Naive B cell (primary cell): ENCODE measurements around the gene MCAT. TPM values are rescaled to one million over a fixed set of nuclear protein-coding genes. Genes with fewer than 3 reads are reported as not detected.

Experiments used
- ATAC-seq, 2 donors: fragments of 150-1000 bp; cut with Tn5 transposase; 2 replicates each; pipeline ENCODE4 v1.10.0; 2021; ENCODE audit warnings: low read depth in 2 of 2, mild to moderate bottlenecking in 2 of 2, moderate library complexity in 2 of 2
- DNase-seq: peaks from one replicate; pipeline ENCODE4 v3.0.0; 2022
- H3K27ac Mint-ChIP-seq, 6 donors: one replicate each; pipeline ENCODE4 v1.8.0; 2020 to 2022; ENCODE audit warnings: mild to moderate bottlenecking in 6 of 6, mixed read lengths in 6 of 6, moderate library complexity in 5 of 6, inconsistent platforms in 2 of 6
- H3K27me3 Mint-ChIP-seq, 3 donors: one replicate each; pipeline ENCODE4 v1.8.0; 2021 to 2022; ENCODE audit warnings: mixed read lengths in 3 of 3, mild to moderate bottlenecking in 1 of 3
- H3K36me3 Mint-ChIP-seq, 2 donors: one replicate each; pipeline ENCODE4 v1.8.0; 2020 to 2022; ENCODE audit warnings: mixed read lengths in 2 of 2, inconsistent platforms in 1 of 2, mild to moderate bottlenecking in 1 of 2
- H3K4me1 Mint-ChIP-seq, 3 donors: one replicate each; pipeline ENCODE4 v1.8.0; 2020 to 2022; ENCODE audit warnings: mixed read lengths in 3 of 3, inconsistent platforms in 1 of 3, mild to moderate bottlenecking in 1 of 3, moderate library complexity in 1 of 3
- H3K4me3 Mint-ChIP-seq, 8 donors: one replicate each; pipeline ENCODE4 v1.8.0; 2020 to 2022; ENCODE audit warnings: mild to moderate bottlenecking in 8 of 8, mixed read lengths in 8 of 8, moderate library complexity in 8 of 8, inconsistent platforms in 2 of 8
- H3K9me3 Mint-ChIP-seq, 7 donors: one replicate each; pipeline ENCODE4 v1.8.0; 2020 to 2022; ENCODE audit warnings: mixed read lengths in 7 of 7, mild to moderate bottlenecking in 5 of 7, inconsistent platforms in 2 of 7, moderate library complexity in 1 of 7
- polyA plus RNA-seq, 6 donors: library from polyadenylated mRNA; unstranded; fragments of 300-500 nt; fragmentation: Illumina TruSeq; gene quantifications; one replicate each; pipeline ENCODE4 v1.2.3, GENCODE V29; 2021; ENCODE audit warnings: low read depth in 6 of 6

MCAT gene
- polyA plus RNA-seq, 6 donors from 2014 or later = 6.1 to 11.4 (median 7.6) TPM

GRCh38 chr22:43180670-43181069 lies 37.5 kb upstream of the MCAT start:
- H3K36me3 Mint-ChIP-seq = no peaks in the 10 kb centered on the region
- no peaks in the 10 kb centered on the region for H3K27me3 Mint-ChIP-seq
- H3K4me1 Mint-ChIP-seq = peaks cover 8 to 15% (median 15%) of the 10 kb centered on the region in 3 donors
- H3K9me3 Mint-ChIP-seq = no peaks in the 10 kb centered on the region
- ATAC-seq (no peak), DNase-seq (no peak)
- H3K4me3 Mint-ChIP-seq = no peak overlapping the region
- no peak overlapping the region for H3K27ac Mint-ChIP-seq

DNA sequence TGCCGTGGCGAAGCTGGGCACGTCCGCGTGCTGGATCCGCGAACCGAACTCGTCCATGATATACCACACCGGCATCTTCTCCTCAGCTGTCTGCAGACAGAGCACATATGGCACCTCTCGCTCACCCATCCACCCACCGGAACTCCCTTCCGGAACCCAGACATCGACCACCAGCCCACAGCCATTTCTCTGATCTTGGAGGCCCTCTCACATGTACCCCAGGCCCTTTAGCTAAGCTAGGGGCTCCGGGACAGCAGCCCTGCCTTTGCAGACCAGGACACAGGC lies 36.7 kb upstream of the MCAT start:
- Mint-ChIP-seq H3K27ac (no peak overlapping the region), H3K9me3 (no peaks in the 10 kb centered on the region), H3K36me3 (no peaks in the 10 kb centered on the region), H3K4me3 (no peak overlapping the region), H3K27me3 (no peaks in the 10 kb centered on the region), H3K4me1 (peaks cover 8 to 11% (median 8%) of the 10 kb centered on the region in 3 donors)
- DNase-seq (no peak), ATAC-seq (no peak)

DNA sequence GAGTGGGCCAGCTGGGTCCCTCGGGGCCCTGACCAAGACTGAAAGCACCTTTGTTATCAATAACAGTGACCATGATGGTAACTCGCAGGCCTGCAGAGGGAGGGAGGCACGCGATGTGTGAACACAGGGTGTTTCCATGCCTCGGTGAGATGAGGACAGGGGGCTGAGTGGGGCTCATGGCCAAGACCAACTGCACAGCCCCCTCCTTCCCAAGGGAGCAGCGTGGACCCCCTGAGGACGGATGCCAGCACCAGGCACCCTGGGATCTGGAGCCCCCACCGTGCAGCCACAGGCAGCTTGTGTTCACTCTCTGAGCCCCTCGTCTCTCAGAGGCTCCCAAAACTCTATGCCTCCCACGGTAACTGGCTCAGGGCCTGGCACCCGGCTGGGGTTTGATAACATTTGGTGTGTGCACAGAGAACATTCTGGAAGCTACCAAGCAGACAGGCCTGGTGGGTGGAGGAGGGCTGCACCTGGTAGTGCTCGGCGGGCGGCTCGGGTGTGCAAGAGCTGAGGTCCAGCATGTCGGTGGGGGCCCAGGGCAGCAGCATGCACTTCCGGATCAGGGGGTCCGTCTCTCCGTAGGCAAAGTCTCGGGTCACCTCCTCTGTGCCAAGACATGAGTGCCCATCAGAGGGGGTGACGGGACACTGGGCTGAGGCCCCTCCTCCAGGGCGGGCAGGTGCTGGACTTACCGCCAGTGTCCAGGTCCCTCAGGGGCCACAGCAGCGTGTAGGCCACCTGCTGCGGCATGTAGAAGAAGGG lies 36.1 kb upstream of the MCAT start:
- ATAC-seq = no peak
- Mint-ChIP-seq H3K9me3 (no peaks in the 10 kb centered on the region), H3K4me1 (peaks cover 4 to 6% (median 6%) of the 10 kb centered on the region in 3 donors), H3K27me3 (no peaks in the 10 kb centered on the region), H3K4me3 (no peak overlapping the region), H3K36me3 (no peaks in the 10 kb centered on the region), H3K27ac (no peak overlapping the region)
- DNase-seq = no peak

DNA sequence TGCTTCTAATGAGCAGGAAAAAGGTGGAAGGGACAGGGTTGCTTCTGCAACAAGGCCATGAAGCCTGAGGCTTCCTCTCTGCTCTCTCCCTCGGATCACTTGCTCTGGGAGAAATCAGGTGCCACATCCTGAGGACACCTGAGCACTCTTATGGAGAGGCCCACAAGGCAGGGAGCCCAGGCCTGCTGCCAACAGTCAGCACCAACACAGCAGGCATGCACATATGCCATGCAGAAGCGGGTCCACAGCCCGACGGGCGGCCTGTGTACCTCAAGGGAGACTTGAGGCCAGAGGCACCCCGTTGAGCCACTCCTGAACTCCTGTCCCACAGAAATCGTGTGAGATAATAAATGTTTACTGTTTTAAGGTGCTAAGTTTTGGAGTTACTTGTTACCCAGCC lies 34.3 kb upstream of the MCAT start:
- DNase-seq = no peak
- peaks cover 0 to 8% of the 10 kb centered on the region in 2 donors for H3K36me3 Mint-ChIP-seq
- no peak for ATAC-seq
- H3K27me3 Mint-ChIP-seq = no peaks in the 10 kb centered on the region
- H3K27ac Mint-ChIP-seq = no peak overlapping the region
- no peaks in the 10 kb centered on the region for H3K9me3 Mint-ChIP-seq
- H3K4me3 Mint-ChIP-seq = no peak overlapping the region
- H3K4me1 Mint-ChIP-seq = peaks cover 0 to 4% (median 4%) of the 10 kb centered on the region in 3 donors

GRCh38 chr22:43176090-43176489 lies 32.9 kb upstream of the MCAT start:
- ATAC-seq (no peak), DNase-seq (no peak)
- Mint-ChIP-seq H3K27ac (no peak overlapping the region), H3K4me1 (no peaks in the 10 kb centered on the region), H3K4me3 (no peak overlapping the region), H3K27me3 (no peaks in the 10 kb centered on the region), H3K9me3 (no peaks in the 10 kb centered on the region), H3K36me3 (peaks cover 0 to 8% of the 10 kb centered on the region in 2 donors)

- peaks cover 0 to 8% of the 10 kb centered on the region in 2 donors for H3K36me3 Mint-ChIP-seq
Measured at GRCh38 chr22:43174941-43175531, 31.8 kb upstream of the MCAT start.

DNA sequence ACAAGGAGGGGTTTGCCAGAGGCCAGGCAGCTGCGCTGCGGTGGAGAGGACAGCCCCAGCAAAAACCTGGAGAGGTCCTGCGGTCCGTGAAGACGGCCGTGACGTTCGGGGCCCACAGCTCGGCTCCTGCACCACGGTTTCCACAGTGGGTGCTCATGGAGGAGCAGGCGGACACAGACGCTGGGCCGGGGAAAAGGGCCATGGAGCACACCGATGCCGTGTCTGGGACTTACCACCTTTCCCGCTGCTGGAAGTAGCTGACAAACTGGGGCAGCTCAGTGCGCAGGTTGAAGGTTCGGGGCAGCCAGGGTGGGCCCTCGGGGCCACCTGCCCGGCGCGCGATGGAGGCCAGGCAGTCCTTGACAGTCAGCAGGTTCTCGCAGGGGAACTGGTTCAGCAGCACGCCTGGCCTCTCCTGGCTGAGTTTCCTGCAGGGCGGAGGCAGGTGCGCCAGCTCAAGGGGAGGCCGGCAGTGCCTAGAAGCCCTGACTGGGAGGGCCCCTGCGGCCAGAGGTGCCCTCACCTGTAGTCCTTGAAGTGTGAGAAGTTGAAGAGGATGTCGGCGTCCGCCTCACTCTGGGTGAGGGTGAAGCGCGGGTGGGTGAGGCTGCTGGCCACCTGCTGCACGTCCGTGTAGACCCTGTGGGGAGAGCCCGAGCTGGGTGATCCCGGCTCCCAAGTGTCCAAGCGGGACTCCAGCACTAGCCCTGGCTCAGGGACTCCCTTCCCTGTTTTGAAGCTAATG lies 30.9 kb upstream of the MCAT start:
- no peaks in the 10 kb centered on the region for H3K27me3 Mint-ChIP-seq
- ATAC-seq = no peak
- H3K36me3 Mint-ChIP-seq = peaks cover 0 to 8% of the 10 kb centered on the region in 2 donors
- H3K27ac Mint-ChIP-seq = no peak overlapping the region
- no peak overlapping the region for H3K4me3 Mint-ChIP-seq
- no peaks in the 10 kb centered on the region for H3K9me3 Mint-ChIP-seq
- H3K4me1 Mint-ChIP-seq = no peaks in the 10 kb centered on the region
- no peak for DNase-seq

More at GRCh38 chr22:43174941-43175531, 31.8 kb upstream of the MCAT start:
- Mint-ChIP-seq H3K4me3 (no peak overlapping the region), H3K27ac (no peak overlapping the region), H3K4me1 (no peaks in the 10 kb centered on the region), H3K27me3 (no peaks in the 10 kb centered on the region), H3K9me3 (no peaks in the 10 kb centered on the region)
- DNase-seq (no peak), ATAC-seq (no peak)

GRCh38 chr22:43173566-43173965 lies 30.4 kb upstream of the MCAT start:
- no peak overlapping the region for H3K27ac Mint-ChIP-seq
- H3K4me1 Mint-ChIP-seq = no peaks in the 10 kb centered on the region
- ATAC-seq (no peak), DNase-seq (no peak)
- no peak overlapping the region for H3K4me3 Mint-ChIP-seq
- H3K36me3 Mint-ChIP-seq = peaks cover 0 to 8% of the 10 kb centered on the region in 2 donors
- H3K9me3 Mint-ChIP-seq = no peaks in the 10 kb centered on the region
- H3K27me3 Mint-ChIP-seq = no peaks in the 10 kb centered on the region

DNA sequence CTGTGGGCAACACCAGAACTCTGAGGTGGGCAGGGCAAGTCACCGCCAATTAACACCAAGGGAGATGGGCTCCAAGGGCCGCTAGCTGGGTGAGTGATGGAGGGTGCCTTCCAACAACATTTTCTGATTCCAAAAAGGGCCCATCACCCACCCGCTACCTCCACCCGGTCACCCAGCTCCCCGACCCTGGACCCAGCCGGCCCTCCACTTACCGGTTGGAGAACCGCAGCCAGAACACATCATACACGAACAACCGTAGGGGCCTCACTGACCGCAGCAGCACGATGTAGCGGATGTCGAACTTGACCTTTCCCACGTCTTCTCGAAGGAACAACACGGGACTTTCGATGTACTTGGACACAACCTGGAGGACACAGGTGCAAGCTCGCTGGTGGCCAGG lies 29.0 kb upstream of the MCAT start:
- no peak for ATAC-seq
- H3K27ac Mint-ChIP-seq = no peak overlapping the region

DNA sequence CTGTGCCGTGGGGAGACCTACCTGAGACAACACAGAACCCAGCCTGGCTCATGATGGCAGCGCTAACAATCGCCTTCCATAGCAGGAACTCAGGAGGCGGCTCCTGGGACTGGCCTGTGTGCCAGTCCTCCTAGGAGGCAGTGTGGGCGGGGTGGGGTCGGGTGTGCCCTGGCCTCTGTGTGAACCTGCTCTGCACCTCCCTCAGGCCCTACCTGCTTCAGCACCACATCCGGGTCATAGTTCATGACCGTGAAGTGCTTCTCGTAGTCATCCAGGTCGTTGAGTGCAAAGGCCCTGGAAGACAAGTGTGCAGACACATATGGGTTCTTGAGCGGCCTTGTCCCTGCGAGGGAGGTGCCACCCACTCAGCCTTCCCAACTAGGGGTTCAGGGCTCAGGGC lies 28.4 kb upstream of the MCAT start:
- Mint-ChIP-seq H3K27me3 (no peaks in the 10 kb centered on the region), H3K36me3 (peaks cover 0 to 8% of the 10 kb centered on the region in 2 donors), H3K9me3 (no peaks in the 10 kb centered on the region), H3K27ac (peak overlapping the region in 1 of 6 donors; percentile 65), H3K4me1 (no peaks in the 10 kb centered on the region), H3K4me3 (no peak overlapping the region)
- ATAC-seq (no peak), DNase-seq (no peak)

More for the DNA sequence above, 29.0 kb upstream of the MCAT start:
- Mint-ChIP-seq H3K27me3 (no peaks in the 10 kb centered on the region), H3K4me3 (no peak overlapping the region), H3K9me3 (no peaks in the 10 kb centered on the region), H3K4me1 (no peaks in the 10 kb centered on the region), H3K36me3 (peaks cover 0 to 8% of the 10 kb centered on the region in 2 donors)
- DNase-seq = no peak

- no peaks in the 10 kb centered on the region for H3K27me3 Mint-ChIP-seq
- H3K9me3 Mint-ChIP-seq = no peaks in the 10 kb centered on the region
- H3K4me1 Mint-ChIP-seq = no peaks in the 10 kb centered on the region
- no peak overlapping the region for H3K4me3 Mint-ChIP-seq
- no peak overlapping the region for H3K27ac Mint-ChIP-seq
- DNase-seq = no peak
- peaks cover 0 to 8% of the 10 kb centered on the region in 2 donors for H3K36me3 Mint-ChIP-seq
- ATAC-seq = no peak
Measured at GRCh38 chr22:43171019-43171491, 27.9 kb upstream of the MCAT start.

DNA sequence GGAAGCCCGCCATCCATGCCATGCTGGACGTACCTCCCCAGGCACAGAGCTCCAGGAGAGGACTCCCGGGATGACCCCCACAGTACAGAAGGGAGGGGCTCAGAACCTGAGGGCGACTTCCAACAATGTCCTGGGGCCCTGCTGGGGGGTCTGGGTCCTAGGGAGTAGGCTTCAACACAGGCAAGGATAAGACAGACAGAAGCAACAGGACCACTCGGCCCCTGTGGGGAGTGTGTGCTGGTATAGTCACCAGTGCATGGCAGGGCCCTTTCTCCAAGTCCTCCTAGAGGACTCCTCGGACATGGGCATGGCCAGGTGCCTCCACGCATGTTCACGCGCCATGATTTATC lies 26.9 kb upstream of the MCAT start:
- DNase-seq = no peak
- no peaks in the 10 kb centered on the region for H3K27me3 Mint-ChIP-seq
- no peak for ATAC-seq
- H3K27ac Mint-ChIP-seq = no peak overlapping the region
- no peaks in the 10 kb centered on the region for H3K9me3 Mint-ChIP-seq
- peaks cover 0 to 8% of the 10 kb centered on the region in 2 donors for H3K36me3 Mint-ChIP-seq
- no peak overlapping the region for H3K4me3 Mint-ChIP-seq
- no peaks in the 10 kb centered on the region for H3K4me1 Mint-ChIP-seq

DNA sequence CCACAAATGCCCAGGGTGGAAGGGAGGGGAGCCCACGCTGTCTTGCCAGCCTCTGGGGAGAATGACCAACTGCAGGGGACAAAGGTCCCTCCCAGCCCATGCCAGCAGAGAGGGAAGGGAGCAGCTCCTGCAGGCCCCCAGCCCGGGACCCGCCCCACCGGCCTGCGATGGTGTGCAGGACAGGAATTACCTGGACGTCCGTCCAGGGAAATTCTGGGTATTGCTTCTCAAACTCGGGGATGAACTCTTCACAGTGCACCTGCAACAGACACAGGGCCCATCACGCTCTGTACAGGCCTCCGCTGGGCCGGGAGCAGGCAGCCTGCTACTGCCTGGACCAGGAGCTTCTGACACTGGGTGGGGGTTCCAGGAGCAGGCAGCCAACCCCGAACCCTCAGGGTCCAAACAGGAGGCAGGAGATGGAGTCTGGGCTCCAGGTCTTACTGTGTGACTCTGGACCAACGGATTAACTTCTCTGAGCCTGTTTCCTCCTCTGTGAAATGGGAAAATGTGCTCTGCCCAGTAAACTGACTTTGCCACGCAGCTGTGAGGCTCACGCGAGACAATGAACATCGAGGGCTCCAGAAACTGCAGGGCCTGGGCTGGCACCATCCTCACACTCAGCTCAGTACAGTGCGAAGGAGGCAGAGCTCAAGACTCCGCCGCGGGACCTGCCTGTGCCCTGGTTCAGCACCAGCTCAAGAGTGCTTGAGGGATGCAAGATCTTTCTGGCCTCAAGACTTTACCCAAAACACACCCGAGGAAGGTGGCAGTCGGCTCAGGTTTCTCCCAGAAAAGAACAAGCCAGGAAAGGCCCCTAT lies 26.3 kb upstream of the MCAT start:
- DNase-seq (no peak), ATAC-seq (no peak)
- no peaks in the 10 kb centered on the region for H3K9me3 Mint-ChIP-seq
- H3K4me1 Mint-ChIP-seq = peaks cover 0 to 5% (median 2%) of the 10 kb centered on the region in 3 donors
- H3K27me3 Mint-ChIP-seq = no peaks in the 10 kb centered on the region
- H3K27ac Mint-ChIP-seq = no peak overlapping the region
- H3K36me3 Mint-ChIP-seq = peaks cover 0 to 8% of the 10 kb centered on the region in 2 donors
- H3K4me3 Mint-ChIP-seq = no peak overlapping the region
